Measurements from ENCODE around the gene PKDREJ. TPM values are rescaled to one million over a fixed set of nuclear protein-coding genes. Genes with fewer than 3 reads are reported as not detected.

PKDREJ gene
- total RNA-seq, 1 experiment from 2014 or later, result not detected

GRCh38 chr22:46214149-46214548, 49.0 kb downstream of the PKDREJ start:
- intact Hi-C loops (cut with micrococcal nuclease), result no loop called here
- Histone ChIP-seq H3K36me3 (ENCODE audit: control insufficient read depth in 1 of 2, insufficient read depth in 2 of 2, low read length in 2 of 2) (peaks cover 0 to 2% of the 10 kb centered on the region in 2 experiments; a peak in 2 of 4 replicates), H3K4me2 (ENCODE audit: low read length) (no peak overlapping the region), H3K27ac (ENCODE audit: low read depth, low read length) (no peak overlapping the region), H3K4me1 (ENCODE audit: control insufficient read depth in 1 of 2, insufficient read depth in 2 of 2, low read length in 2 of 2) (no peaks in the 10 kb centered on the region), H3K4me3 (replicated peaks in 1 of 2; ENCODE audit: low read depth in 1 of 2, low read length in 2 of 2) (no peak overlapping the region), H4K20me1 (ENCODE audit: insufficient read depth) (no peaks in the 10 kb centered on the region), H3K27me3 (ENCODE audit: insufficient read depth, low read length) (no peaks in the 10 kb centered on the region), H3K9me3 (ENCODE audit: control insufficient read depth in 1 of 2, insufficient read depth in 1 of 2, low read depth in 1 of 2, low read length in 2 of 2) (peaks cover 3% of the 10 kb centered on the region in 2 experiments; a peak in 2 of 4 replicates), H3K79me2 (ENCODE audit: insufficient read depth, low read length) (no peaks in the 10 kb centered on the region), H2AFZ (ENCODE audit: low read depth, low read length, poor library complexity, severe bottlenecking) (no peak overlapping the region), H3K9ac (ENCODE audit: low read length) (no peak overlapping the region), H3K9me2 (ENCODE audit: insufficient read depth) (no peaks in the 10 kb centered on the region)
- TF ChIP-seq ZNF274 (IDR thresholded peaks at IDR 0.05; ENCODE audit: low read depth, low read length) (no peak), EZH2 (IDR thresholded peaks at IDR 0.05) (no peak), YY1 (IDR thresholded peaks at IDR 0.05; ENCODE audit: extremely low read depth, insufficient replicate concordance, low read depth, low read length) (no peak), JUND (IDR thresholded peaks at IDR 0.05) (no peak), RAD21 (IDR thresholded peaks at IDR 0.05; ENCODE audit: low read depth) (no peak)
- RAD21 ChIA-PET (ENCODE audit: low non-redundant PET in 1 of 2, low total read pairs in 2 of 2, uncharacterized antibody in 2 of 2, unreplicated experiment in 2 of 2), result no interaction called here
- POLR2A ChIA-PET, result no interaction called here
- no TSS peak for BruUV-seq (replicated peaks)
- DNase-seq (ENCODE audit: low read depth, low spot score) (no peak), ATAC-seq (no peak)
- CTCF ChIA-PET, result no interaction called here

GRCh38 chr22:46213052-46213451, 50.1 kb downstream of the PKDREJ start:
- ChIA-PET POLR2A (no interaction called here), CTCF (no interaction called here), RAD21 (ENCODE audit: low non-redundant PET in 1 of 2, low total read pairs in 2 of 2, uncharacterized antibody in 2 of 2, unreplicated experiment in 2 of 2) (no interaction called here)
- Histone ChIP-seq H2AFZ (ENCODE audit: low read depth, low read length, poor library complexity, severe bottlenecking) (no peak overlapping the region), H4K20me1 (ENCODE audit: insufficient read depth) (no peaks in the 10 kb centered on the region), H3K27ac (ENCODE audit: low read depth, low read length) (no peak overlapping the region), H3K9me3 (ENCODE audit: control insufficient read depth in 1 of 2, insufficient read depth in 1 of 2, low read depth in 1 of 2, low read length in 2 of 2) (peaks cover 8 to 9% of the 10 kb centered on the region in 2 experiments; a peak in 3 of 4 replicates), H3K79me2 (ENCODE audit: insufficient read depth, low read length) (no peaks in the 10 kb centered on the region), H3K27me3 (ENCODE audit: insufficient read depth, low read length) (no peaks in the 10 kb centered on the region), H3K36me3 (ENCODE audit: control insufficient read depth in 1 of 2, insufficient read depth in 2 of 2, low read length in 2 of 2) (peaks cover 2 to 4% of the 10 kb centered on the region in 2 experiments; a peak in 2 of 4 replicates), H3K9ac (ENCODE audit: low read length) (no peak overlapping the region), H3K4me3 (replicated peaks in 1 of 2; ENCODE audit: low read depth in 1 of 2, low read length in 2 of 2) (no peak overlapping the region), H3K4me2 (ENCODE audit: low read length) (no peak overlapping the region), H3K4me1 (ENCODE audit: control insufficient read depth in 1 of 2, insufficient read depth in 2 of 2, low read length in 2 of 2) (no peaks in the 10 kb centered on the region), H3K9me2 (ENCODE audit: insufficient read depth) (no peaks in the 10 kb centered on the region)
- ATAC-seq (no peak), DNase-seq (ENCODE audit: low read depth, low spot score) (no peak)
- intact Hi-C loops (cut with micrococcal nuclease), result no loop called here
- no TSS peak for BruUV-seq (replicated peaks)
- no peak for TF ChIP-seq FOSL1 (IDR thresholded peaks at IDR 0.05; ENCODE audit: low read depth)
- TF ChIP-seq EZH2phosphoT487 (IDR thresholded peaks at IDR 0.05; ENCODE audit: borderline replicate concordance), result no peak
- TF ChIP-seq ZBTB33 (IDR thresholded peaks at IDR 0.05; ENCODE audit: extremely low read depth, insufficient replicate concordance, low read length), result no peak
- TF ChIP-seq EZH2 (IDR thresholded peaks at IDR 0.05), result no peak
- no peak for TF ChIP-seq ZNF274 (IDR thresholded peaks at IDR 0.05; ENCODE audit: low read depth, low read length)
- TF ChIP-seq REST (IDR thresholded peaks at IDR 0.05; ENCODE audit: low read depth), result no peak
- no peak for TF ChIP-seq CEBPB (IDR thresholded peaks at IDR 0.05; ENCODE audit: low read depth)
- TF ChIP-seq SRF (IDR thresholded peaks at IDR 0.05; ENCODE audit: low read depth), result no peak
- TF ChIP-seq EGR1 (IDR thresholded peaks at IDR 0.05; ENCODE audit: low read depth), result no peak
- no peak for TF ChIP-seq CTCF (IDR thresholded peaks at IDR 0.05 in 2 of 3, conservative IDR thresholded peaks at IDR 0.05 in 1 of 3; ENCODE audit: borderline replicate concordance in 1 of 3, insufficient read depth in 1 of 3, low read depth in 2 of 3, low read length in 2 of 3)
- no peak for TF ChIP-seq YY1 (IDR thresholded peaks at IDR 0.05; ENCODE audit: extremely low read depth, insufficient replicate concordance, low read depth, low read length)
